ENCODE results near the gene DRAXIN. TPM values are rescaled to one million over a fixed set of nuclear protein-coding genes. Genes with fewer than 3 reads are reported as not detected.

The DRAXIN gene
- polyA plus RNA-seq, 3 donors: 0.80 to 1.3 (median 0.89) TPM

DNA sequence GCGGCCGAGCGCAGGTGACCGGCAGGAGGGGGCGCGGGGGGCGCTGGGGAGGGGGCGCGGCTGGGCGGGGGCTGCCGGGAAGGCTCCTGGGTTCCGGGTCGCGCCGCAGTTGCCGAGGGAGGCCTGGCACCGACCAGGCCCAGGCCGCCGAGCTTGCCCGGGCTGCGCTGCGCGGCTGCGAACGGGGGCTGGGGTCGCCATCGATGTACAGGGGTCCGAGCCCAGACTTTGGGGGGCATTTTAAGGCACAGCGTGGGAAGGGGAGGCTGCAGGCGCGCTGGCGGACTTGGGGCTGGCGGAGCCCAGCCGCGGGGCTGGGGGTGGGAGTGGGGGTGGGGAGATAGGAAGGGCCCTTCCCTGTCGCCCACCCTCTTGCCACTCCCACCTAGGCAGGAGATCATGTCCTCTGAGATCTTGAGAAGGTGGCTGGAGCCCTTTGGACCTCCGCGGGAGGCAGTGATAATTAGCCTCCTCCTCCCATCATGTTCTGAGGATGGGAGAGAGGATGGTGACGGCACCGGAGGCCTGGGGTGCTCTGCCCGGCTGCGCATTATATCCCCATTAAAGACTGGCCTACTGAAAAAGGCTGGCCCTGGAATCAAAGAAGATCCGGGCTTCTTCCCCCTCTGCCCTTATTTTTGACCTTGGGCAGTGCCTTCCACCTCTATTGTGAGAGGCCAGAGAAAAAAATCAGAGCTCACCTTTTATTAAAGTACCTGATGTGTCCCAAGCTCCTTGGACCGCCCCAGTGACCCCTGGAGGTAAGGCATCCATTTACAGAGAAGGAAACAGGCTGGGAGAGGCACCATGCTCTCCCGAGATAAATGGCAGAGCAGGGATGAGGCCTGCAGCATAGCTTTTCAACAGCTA, 36.3 kb upstream of the DRAXIN start:
- DNase-seq (ENCODE audit: low read depth in 3 of 3, low spot score in 2 of 3): no peak

DNA sequence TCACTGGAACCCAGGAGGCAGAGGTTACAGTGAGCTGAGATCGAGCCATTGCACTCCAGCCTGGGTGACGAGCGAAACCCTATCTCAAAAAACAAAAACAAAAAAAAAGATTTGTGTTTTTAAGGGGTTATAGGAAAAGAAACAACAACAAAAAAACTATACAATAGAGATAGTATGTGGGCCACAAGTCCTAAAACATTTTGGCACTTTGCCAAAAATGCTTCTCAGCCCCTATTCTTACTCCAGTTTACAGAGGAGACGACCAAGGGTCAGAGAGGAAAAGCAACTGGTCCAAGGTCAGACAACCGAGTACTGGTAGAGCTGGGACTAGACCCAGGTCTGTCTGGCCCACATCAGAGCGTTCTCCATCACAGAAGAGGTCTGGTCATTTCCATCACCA, 33.9 kb upstream of the DRAXIN start:
- DNase-seq (ENCODE audit: low read depth in 3 of 3, low spot score in 2 of 3): no peak

DNA sequence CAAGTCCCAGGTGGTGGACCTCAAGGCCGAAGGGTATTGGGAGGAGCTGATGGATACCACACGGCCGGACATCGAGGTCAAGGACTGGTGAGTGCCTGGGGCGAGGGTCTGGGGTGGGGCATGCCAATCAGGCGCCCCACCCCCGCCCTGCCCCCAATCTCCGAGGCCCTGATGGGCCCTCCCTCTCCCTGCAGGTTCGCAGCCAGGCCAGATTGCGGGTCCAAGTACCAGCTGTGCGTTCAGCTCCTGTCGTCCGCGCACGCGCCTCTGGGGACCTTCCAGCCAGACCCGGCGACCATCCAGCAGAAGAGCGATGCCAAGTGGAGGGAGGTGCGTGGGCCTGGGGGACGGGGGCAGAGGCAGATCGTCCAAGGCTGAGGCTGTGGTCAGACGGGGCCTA, 33.0 kb upstream of the DRAXIN start:
- DNase-seq (ENCODE audit: low read depth in 3 of 3, low spot score in 2 of 3): no peak

DNA sequence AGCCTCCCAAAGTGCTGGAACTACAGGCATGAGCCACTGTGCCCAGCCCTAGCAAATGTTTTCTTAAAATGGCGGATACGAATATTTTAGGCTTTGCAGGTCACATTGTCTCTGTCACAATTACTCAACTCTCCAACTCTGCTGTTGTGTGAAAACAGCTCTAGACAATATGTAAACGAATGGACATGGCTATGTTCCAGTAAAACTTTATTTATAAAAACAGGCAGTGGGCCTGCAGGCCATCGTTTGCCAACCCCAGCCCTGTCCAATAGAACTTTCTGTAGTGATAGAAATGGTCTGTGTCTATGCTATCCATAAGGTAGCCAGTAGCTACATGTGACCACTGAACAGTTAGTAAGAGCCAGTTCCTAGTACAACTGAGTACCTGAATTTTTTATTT, 31.8 kb upstream of the DRAXIN start:
- no peak for DNase-seq (ENCODE audit: low read depth in 3 of 3, low spot score in 2 of 3)

DNA sequence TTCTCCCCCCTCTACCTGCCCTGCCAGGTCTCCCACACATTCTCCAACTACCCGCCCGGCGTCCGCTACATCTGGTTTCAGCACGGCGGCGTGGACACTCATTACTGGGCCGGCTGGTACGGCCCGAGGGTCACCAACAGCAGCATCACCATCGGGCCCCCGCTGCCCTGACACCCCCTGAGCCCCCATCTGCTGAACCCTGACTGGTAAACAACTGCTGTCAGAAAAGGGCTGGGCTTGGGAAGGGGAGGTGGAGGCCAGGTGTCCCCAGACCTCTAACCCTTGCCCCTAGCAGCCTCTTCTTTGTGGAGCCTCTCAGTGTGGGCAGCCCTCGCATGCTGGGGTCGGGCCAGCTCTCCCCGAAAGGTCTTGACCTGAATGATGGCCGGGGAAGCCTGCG, 30.4 kb upstream of the DRAXIN start:
- no peak for DNase-seq (ENCODE audit: low read depth in 3 of 3, low spot score in 2 of 3)

DNA sequence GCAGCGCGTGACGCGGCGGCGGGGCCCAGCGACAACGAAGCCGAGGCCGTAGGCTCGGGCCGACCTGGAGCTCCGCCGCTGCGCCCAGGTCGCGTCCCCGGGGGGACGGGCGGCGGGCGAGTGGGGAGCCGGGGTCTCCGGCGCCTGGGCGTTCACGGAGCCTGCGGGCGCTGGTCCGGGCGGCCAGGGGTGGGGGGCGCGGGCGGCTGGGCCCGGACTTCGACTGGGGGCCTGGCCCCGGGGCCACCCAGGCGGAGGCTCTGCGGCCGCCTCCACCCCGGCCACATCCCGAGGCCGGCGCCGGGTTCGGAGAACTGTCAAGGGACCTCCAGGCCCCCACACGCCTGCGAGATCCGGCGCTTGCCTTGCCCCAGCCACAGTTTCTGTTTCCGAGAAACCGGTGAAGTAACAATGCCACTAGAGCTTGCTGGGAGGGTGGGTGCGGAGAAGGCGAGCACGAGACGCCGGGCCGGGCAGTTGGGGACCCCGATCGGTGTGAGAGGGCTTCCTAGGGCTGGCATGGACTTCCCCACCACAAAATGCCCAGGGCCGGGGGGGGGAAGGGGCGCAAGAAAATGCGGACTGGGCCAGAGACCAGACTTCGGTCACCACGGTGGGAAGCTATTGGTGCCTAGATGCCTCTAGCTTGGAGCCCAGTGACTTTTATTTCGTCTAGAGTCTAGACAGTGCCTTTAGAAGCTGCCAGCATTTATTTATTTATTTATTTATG, 27.0 kb upstream of the DRAXIN start:
- DNase-seq (ENCODE audit: low read depth in 3 of 3, low spot score in 2 of 3): no peak

DNA sequence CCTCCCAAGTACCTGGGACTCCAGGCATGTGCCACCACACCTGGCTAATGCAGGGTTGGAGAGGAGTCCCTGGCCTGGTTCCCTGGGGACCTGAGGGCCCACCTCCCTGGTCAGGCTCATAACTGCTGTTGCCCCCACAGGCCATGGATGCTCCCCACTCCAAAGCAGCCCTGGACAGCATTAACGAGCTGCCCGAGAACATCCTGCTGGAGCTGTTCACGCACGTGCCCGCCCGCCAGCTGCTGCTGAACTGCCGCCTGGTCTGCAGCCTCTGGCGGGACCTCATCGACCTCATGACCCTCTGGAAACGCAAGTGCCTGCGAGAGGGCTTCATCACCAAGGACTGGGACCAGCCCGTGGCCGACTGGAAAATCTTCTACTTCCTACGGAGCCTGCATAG, 23.0 kb upstream of the DRAXIN start:
- DNase-seq (ENCODE audit: low read depth in 3 of 3, low spot score in 2 of 3): no peak

DNA sequence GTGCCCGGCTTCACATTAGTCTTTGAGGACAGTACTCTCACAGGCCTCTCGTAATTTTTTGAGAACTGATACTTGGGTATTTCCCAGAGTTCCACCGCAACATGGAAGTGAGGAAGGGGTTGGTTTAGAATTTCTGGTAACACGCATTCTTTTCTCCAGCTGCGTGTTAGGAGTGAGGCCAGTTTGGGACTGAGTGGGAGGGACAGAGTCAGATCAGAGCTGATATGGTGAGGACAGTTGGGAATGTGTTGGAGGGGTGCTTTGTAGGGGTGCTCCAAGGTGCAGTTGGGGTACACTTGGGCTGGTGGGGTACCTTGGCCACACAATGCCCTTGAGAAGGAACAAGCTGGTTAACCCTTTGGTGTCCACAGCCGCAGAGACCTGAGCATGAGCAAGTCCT, 20.8 kb upstream of the DRAXIN start:
- DNase-seq (ENCODE audit: low read depth in 3 of 3, low spot score in 2 of 3): no peak

DNA sequence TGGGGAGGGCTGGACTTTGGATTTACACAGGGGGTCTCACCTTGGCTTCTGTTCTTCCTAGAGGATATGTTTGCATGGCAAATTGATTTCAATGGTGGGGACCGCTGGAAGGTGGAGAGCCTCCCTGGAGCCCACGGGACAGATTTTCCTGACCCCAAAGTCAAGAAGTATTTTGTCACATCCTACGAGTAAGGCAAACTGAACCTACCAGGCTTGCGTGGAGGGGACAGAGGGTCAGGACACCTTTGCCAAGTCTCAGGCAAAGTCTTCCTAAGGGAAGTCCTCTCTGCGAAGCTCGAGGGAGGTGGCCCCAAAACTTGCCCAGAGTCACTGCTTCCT, 20.3 kb upstream of the DRAXIN start:
- no peak for DNase-seq (ENCODE audit: low read depth in 3 of 3, low spot score in 2 of 3)

DNA sequence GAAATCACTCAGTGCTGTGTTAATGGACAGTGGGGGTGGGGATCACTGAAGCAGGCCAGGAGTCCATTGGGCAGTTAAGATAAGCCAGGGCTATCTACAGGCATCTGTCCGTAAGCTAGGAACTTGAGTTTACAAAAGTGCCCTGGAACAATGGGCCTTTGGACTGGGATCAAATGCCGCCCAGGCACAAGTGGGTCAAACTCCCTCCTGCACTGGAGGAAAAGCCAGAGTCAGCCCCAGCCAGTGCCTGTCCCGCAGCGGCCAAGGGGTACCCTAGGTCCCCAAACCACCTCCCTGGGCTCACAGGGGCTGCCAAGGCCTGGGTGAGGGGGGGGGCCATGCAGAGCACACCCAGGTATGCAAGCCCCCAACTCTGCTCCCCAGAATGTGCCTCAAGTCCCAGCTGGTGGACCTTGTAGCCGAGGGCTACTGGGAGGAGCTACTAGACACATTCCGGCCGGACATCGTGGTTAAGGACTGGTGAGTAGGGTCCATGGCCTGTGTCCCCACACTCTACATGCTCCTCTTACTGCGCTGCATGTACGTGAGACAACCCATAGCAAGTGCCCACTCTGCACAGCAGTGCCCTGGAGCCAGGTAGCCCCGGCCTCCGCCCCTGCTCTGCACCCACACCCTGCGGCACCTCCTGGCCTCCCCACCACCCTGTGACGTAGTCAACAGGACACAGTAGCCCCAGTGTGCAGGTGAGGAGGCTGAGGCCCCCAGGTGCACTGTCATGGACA, 19.8 kb upstream of the DRAXIN start:
- no peak for DNase-seq (ENCODE audit: low read depth in 3 of 3, low spot score in 2 of 3)

DNA sequence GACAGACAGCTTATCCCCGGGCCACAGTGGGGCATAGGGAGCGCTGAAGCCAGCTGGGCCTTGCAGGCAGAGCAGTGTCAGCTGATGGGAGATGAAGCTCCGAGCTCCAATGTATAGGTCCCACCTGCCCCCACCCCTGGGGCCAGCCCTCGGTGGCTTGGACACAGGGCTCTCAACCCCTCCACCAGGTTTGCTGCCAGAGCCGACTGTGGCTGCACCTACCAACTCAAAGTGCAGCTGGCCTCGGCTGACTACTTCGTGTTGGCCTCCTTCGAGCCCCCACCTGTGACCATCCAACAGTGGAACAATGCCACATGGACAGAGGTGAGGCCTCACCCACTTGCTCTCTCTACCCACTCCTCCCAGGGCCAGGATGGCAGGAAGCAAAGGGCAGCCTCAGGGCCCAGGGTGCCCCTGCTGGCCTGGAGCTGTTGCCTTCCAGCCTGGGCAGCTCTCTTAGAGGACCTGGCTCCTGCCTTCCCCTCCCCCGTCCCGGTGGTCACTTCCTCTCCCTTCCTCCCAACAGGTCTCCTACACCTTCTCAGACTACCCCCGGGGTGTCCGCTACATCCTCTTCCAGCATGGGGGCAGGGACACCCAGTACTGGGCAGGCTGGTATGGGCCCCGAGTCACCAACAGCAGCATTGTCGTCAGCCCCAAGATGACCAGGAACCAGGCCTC, 18.3 kb upstream of the DRAXIN start:
- DNase-seq (ENCODE audit: low read depth in 3 of 3, low spot score in 2 of 3): no peak

DNA sequence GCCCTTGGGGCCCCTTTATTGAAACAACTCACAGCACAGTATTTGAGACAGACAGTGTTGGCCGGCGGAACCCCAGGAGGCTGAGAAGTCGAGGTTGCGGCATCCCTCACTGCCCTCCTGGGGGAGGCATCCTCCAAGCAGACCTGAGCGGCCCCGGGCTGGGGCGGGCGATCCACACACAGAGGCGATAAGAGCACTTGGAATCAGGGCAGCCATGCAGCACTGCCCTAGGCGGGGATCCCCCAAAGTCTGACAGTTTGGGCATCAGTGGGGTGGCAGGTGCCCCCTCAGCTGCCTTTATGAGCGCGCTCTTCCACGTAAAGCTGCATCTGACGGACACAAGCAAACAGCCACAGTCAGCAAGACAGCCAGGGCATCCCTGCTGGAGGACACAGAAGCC, 17.0 kb upstream of the DRAXIN start:
- DNase-seq (ENCODE audit: low read depth in 3 of 3, low spot score in 2 of 3): no peak

DNA sequence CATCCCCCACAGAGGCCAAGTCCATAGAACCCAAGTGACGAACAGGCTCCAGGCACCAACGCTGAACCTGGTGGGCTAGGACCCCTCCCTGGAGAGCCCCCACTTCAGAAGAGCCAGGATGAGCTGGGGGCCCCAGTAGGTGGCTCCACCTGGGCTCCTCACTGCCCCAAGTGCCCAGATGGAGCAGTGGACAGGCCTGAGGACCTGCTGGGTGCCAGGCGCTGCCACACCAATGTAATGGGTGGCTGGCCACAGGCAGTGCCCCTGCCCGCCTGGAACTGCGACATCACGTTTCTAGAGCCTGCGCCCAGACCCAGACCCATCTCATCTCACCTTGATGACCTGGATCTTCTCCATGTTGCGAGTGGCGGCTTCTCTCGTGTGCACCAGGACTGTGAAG, 16.2 kb upstream of the DRAXIN start:
- DNase-seq (ENCODE audit: low read depth in 3 of 3, low spot score in 2 of 3): no peak

DNA sequence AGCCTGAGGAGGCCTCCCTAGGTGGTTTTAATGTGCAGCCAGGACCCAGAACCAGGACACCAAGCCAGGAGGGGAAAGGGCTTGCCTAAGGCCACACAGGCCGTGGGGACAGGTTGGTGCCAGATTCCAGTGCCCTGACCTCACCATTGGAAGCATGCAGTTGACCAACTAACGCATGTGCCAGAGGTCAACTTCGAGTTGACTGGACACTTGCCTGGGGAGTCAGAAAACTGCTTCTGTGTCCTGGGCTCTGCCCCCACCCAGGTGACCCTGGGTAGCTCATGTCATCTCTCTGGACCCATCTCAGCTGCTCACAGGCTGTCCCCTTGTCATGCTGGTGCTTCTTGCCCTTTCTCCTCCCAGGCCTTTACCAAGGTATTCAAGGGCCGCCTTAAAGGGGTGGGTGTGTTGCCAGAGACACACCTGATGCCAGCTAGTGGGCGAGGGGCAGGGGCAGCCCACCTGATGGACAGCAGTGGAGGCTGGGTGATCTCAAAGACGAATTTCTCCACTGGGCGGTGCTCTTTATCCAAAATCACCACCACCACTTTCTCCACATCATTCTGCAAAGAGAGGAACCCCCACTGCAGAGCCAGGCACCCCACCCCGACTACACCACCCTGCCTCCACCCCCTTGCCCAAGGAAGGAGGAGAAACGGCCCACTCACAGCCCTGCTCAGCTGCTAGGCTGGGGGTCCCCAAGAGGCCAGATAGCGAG, 15.0 kb upstream of the DRAXIN start:
- DNase-seq (ENCODE audit: low read depth in 3 of 3, low spot score in 2 of 3): no peak

DNA sequence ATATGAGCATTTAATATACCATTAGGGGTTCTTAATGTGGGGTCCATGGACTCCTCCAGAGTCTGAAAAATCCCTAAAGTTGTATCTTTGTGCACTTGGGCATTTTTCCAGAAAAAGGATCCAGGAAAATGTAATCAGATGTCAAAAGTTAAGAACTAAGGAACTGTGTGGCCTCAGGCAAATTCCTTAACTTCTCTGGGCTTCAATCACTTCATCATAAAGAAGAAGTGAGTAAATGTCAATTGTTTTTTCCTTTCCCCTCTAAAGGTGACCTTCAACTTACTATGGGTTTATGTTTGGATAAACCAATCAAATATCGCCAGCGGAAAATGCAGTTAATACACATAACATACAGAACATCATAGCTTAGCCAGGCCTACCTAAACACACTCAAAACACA, 13.1 kb upstream of the DRAXIN start:
- DNase-seq (ENCODE audit: low read depth in 3 of 3, low spot score in 2 of 3): no peak

DNA sequence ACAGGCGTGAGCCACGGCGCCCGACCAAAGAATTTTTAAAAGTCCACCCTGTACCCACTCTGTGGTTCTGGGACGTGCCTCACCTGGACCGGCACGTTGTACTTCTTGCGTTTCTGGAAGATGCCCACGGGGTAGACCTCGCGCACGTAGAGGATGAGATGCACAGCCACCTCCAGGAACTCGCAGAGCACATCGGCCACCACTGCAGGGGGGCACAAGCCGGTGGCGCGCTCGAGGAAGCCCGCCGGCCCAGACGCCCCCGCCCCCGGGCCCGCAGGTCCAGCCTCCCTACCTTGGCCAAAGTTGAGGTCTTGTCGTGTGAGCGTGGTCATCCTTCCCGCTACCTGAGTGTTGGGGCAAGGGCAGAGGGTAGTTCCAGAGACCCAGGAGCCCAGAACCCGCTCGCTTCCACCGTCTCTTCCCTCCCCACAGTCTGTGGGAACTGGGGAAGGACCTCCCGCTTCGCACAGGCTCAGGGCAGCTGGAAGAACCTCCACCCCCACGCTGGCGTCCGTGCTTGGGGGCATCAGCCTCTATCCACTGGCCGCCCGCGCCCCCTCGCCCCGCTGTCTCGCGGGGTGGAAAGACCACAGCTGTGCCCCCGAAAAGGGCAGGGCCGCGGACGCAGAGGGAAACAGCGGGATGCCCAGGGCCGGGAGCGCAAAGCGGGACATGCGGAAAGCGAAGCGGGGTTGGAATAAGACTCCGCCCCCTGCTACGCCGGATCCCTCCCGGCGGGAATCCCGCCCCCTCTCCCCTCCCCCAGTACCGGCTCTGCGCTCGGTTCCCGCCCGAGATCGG, 11.0 kb upstream of the DRAXIN start:
- no peak for DNase-seq (ENCODE audit: low read depth in 3 of 3, low spot score in 2 of 3)

DNA sequence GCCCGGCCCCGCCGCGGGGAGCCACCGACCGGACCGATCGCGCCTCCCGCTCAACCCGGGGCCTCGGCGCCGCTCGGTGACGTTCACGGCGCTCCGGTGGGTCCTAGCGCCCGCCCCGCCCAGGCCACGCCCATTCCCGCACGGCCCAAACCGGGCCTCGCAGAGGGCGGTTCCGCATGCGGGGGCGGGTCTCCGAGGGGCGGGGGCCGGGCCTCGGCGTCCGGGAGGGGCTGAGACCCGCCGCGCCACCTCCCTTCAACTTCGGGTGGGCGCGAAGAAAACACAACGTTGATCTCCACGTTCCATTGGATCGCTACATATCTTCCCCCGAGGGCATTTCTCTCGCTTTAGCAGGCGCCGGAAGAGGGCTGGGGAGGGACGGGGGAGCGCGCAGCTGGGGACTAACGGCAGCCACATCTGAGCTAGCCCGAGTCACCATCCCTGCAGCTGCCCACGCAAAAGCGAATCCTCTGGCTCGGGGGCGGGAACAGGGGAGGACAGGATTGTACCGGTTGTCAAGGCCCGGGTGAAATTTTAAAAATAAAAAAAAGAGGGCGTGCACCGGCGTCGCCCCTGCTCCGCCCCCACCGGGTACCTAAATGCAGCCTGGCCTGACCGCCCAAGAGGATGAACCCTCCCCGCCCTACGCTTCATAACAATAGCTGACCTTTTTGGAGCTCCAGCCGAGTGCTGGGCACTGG, 10.3 kb upstream of the DRAXIN start, which contains the start of gene MAD2L2:
Gene MAD2L2, minus strand, starts transcription at position 78 of the 701 bp plus-strand sequence. CDS start 547 bp downstream, outside the sequence.
- no peak for DNase-seq (ENCODE audit: low read depth in 3 of 3, low spot score in 2 of 3)

DNA sequence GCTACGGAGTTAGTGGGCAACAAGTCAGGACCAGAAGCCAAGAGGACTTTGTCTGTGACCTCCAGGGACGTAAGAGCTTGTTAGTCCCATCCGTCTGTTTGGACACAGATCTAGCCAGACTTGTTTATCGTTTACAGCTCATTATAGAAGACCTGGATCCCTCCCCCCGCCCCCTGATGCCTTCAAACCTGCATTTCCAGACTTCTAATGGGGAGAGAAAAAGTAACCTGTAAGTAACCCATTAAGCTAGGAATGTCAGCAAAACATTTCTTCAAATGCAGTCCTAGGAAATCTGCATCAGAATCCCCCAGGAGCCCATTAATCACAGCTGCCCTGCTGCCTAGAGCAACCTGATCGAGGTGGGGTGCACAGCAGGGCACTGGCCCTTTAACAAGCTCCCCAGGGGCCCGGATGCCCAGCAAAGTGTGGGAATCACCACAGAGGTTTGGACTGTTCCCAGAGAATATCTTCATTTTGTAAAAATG, 9.2 kb upstream of the DRAXIN start:
- no peak for DNase-seq (ENCODE audit: low read depth in 3 of 3, low spot score in 2 of 3)

DNA sequence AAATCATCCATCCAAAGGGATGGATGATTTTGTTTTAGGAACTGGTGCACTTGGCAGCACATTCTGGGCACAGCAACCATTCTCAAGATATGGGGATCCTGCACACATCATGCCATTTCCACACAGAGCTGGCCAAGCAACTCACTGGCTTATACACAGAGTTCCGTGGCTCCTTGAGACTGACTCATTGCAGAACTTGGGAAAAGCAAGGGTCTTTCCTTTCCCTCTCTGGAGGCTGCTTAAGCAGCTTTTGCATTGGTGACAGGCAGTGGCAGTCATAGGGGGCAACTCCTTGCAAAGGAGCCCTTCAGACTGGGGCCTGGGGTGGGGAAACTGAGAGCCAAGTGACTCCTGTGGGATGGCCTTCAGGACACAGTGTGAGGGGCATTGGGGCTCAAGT, 8.7 kb upstream of the DRAXIN start:
- DNase-seq (ENCODE audit: low read depth in 3 of 3, low spot score in 2 of 3): no peak

Data from right renal cortex interstitium (tissue), 3 donors.